Measurements from ENCODE around the gene ORAI2.
"Not testable (repeated sequence)": the region's sequence is repeated elsewhere in the genome, so short reads cannot be mapped to it uniquely, and the experiment has no call there.

Gene ORAI2

GRCh38 chr7:102433219-102434038, at the start of gene ORAI2:
TSS of gene ORAI2 (plus strand) at chr7:102433575. CDS start at chr7:102438957, 5,382 bp downstream.
- peak; percentile 89 for DNase-seq

- DNase-seq: no peak
Measured at GRCh38 chr7:102387064-102387463, 46.3 kb upstream of the ORAI2 start.

- no peak for DNase-seq
Measured at GRCh38 chr7:102389810-102390209, 43.6 kb upstream of the ORAI2 start.

- DNase-seq: peak; percentile 73
Measured at GRCh38 chr7:102390697-102391484, 42.5 kb upstream of the ORAI2 start.

- DNase-seq: no peak
Measured at GRCh38 chr7:102392330-102392729, 41.0 kb upstream of the ORAI2 start.

- no peak for DNase-seq
Measured at GRCh38 chr7:102393467-102393866, 39.9 kb upstream of the ORAI2 start.

- no peak for DNase-seq
Measured at GRCh38 chr7:102395592-102395872, 37.8 kb upstream of the ORAI2 start.

GRCh38 chr7:102395873-102396709, 37.3 kb upstream of the ORAI2 start, which contains the start of gene PRKRIP1:
TSS of gene PRKRIP1 (plus strand) at chr7:102396363. CDS start at chr7:102396412, 49 bp downstream.
- peak; percentile 94 for DNase-seq

- no peak for DNase-seq
Measured at GRCh38 chr7:102396710-102397019, 36.7 kb upstream of the ORAI2 start.

- DNase-seq: no peak
Measured at GRCh38 chr7:102398543-102398942, 34.8 kb upstream of the ORAI2 start.

- no peak for DNase-seq
Measured at GRCh38 chr7:102400360-102400759, 33.0 kb upstream of the ORAI2 start.

GRCh38 chr7:102403563-102403962, 29.8 kb upstream of the ORAI2 start:
- DNase-seq: no peak

GRCh38 chr7:102404005-102404861, 29.1 kb upstream of the ORAI2 start:
- peak; percentile 78 for DNase-seq

- DNase-seq: not testable (repeated sequence)
Measured at GRCh38 chr7:102404862-102405188, 28.6 kb upstream of the ORAI2 start.

- no peak for DNase-seq
Measured at GRCh38 chr7:102407910-102408309, 25.5 kb upstream of the ORAI2 start.

GRCh38 chr7:102408530-102408929, 24.8 kb upstream of the ORAI2 start:
- not testable (repeated sequence) for DNase-seq

- no peak for DNase-seq
Measured at GRCh38 chr7:102409340-102409739, 24.0 kb upstream of the ORAI2 start.

- DNase-seq: no peak
Measured at GRCh38 chr7:102410123-102410522, 23.3 kb upstream of the ORAI2 start.

GRCh38 chr7:102410918-102411317, 22.5 kb upstream of the ORAI2 start:
- DNase-seq: no peak

GRCh38 chr7:102412548-102412947, 20.8 kb upstream of the ORAI2 start:
- DNase-seq: peak; percentile 60

GRCh38 chr7:102413091-102413490, 20.3 kb upstream of the ORAI2 start:
- no peak for DNase-seq

GRCh38 chr7:102413611-102414010, 19.8 kb upstream of the ORAI2 start:
- DNase-seq: no peak
